GM18867 (cell line): Measurements from ENCODE around the gene CACNA1B.
"Not testable (repeated sequence)": the region's sequence is repeated elsewhere in the genome, so short reads cannot be mapped to it uniquely, and the experiment has no call there.

Experiments used
- ATAC-seq: cut with Tn5 transposase; IDR thresholded peaks from one replicate; pipeline ENCODE4 v1.9.1; 2021; ENCODE audit warnings: mild to moderate bottlenecking, moderate library complexity; ENCODE audit not compliant: unreplicated experiment

CACNA1B gene

DNA sequence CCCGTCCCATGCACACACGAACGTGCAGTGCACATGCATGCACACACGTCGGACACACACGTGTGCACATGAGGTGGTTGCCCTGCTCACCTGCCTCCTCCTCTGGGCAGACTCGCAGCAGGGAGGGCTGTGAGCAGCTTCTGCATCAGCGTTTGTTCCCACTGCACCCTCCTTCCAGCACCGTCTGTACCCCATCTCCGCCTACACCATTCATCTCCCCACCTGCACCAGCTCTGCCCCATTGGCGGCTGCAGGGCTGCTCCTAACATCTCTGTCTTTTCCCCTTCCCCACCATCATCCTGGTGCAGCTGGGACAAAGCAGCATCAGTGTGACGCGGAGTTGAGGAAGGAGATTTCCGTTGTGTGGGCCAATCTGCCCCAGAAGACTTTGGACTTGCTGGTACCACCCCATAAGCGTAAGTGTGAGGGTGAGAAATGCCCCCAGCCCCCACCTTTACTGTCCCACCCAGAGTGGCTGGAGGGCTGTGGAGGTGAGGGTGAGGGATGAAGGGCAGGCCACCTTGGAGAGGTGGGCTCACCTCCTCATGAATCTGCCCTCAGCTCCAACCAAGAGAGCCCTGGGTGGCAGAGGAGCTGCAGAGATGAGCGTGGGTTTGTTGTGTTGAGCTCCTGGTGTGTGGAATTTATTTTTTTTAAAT is 234.6 kb downstream of the CACNA1B start:
- no peak for ATAC-seq

DNA sequence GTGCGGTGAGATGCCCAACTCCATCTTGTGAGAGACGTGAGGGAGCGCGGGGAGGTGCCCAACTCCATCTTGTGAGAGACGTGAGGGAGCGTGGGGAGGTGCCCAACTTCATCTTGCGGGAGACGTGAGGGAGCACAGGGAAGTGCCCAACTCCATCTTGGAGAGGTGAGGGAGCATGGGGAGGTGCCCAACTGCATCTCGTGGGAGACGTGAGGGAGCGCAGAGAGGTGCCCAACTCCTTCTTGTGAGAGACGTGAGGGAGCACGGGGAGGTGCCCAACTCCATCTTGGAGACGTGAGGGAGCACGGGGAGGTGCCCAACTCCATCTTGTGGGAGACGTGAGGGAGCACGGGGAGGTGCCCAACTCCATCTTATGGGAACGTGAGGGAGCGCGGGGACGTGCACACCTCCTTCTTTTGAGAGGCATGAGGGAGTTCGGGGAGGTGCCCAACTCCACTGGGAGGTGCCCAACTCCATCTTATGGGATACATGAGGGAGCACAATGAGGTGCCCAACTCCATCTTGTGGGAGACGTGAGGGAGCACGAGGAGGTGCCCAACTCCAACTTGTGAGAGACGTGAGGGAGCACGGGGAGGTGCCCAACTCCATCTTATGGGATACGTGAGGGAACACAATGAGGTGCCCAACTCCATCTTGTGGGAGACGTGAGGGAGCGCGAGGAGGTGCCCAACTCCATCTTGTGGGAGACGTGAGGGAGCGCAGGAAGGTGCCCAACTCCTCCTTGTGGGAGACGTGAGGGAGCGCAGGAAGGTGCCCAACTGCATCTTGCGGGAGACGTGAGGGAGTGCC is 235.4 kb downstream of the CACNA1B start:
- ATAC-seq = no peak

DNA sequence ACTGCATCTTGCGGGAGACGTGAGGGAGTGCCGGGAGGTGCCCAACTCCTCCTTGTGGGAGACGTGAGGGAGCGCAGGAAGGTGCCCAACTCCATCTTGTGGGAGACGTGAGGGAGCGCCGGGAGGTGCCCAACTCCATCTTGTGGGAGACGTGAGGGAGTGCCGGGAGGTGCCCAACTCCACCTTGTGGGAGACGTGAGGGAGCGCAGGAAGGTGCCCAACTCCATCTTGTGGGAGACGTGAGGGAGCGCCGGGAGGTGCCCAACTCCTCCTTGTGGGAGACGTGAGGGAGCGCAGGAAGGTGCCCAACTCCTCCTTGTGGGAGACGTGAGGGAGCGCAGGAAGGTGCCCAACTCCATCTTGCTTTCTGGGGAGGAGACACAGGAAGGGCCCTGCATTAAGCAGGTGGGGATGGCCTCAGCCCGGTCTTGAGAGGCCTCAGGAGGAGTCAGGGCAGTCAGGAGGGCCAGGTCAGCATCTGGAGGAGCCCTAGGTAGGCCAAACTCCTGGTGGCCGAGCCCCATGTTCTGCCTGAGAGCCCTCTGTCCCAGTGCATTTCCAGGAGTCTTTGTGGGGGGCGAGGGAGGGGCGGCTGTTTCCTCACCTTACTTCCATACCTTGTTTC is 236.2 kb downstream of the CACNA1B start:
- ATAC-seq = not testable (repeated sequence)

DNA sequence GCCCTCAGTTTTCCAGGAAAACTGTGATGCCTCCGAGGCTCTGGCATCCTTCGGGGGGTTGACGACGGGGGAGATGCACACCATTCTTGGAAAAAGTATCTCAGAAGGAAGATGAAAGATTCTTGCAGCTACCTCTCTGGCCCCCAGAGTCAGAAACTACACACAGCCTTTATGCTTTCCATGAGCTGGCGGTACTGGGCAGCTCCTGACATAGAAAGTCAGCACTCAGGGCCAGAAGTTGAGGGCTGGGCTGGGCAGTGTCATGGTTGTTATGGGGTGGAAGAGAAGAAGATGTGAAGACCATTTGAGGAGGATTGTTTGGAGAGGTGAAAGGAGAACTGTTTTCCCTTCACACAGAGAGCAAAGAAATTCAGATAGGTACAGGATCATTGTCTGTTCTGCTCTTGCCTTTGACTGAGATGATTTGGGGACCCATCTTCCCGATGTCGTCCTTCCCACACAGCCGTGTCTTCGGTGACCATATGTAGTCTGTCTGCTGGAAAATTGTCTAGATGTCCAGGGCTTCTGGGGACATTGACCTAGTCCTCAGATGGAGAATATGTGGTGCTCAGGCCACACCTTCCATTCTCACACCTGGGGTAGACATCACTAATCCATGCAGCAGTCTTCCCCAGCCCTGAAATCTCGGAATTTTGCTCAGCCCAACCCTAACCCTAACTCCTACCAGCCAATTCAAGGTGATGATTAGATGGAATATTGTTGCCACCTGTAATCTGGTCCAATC is 237.1 kb downstream of the CACNA1B start:
- ATAC-seq = no peak

DNA sequence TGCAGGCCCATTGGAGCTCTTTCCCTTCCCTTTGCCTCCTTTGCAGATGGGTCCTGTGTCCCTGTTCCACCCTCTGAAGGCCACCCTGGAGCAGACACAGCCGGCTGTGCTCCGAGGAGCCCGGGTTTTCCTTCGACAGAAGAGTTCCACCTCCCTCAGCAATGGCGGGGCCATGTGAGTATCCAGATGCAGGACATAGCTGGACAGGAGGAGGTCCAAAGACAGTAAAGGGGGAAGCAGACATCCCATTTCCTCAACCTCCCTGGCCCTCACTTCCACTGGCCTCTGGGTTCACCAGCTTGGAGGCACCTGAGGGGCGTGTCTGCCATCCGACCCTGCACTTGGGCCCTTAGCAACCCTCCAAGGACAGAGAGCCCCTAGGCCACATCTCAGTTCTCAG is 237.9 kb downstream of the CACNA1B start:
- no peak for ATAC-seq

DNA sequence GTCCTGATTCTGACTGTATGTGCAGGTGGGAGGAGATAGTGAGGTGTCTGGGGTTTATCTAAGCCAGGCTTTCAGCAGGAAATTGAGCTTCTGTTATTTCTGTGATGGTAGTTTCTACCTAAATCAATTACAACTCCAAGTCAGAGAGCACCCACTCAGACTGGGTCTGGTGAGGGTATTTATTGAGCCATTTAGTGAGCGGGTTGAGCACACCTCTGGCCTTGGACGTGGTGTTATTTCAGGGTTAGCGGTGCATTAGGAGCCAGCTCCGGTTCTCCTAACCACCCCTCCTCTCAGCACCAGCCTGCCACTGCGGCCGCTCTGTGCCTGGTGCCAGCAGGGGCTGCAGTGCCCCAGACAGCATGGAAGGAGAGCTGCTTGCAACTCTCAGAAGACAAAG is 238.9 kb downstream of the CACNA1B start:
- no peak for ATAC-seq

DNA sequence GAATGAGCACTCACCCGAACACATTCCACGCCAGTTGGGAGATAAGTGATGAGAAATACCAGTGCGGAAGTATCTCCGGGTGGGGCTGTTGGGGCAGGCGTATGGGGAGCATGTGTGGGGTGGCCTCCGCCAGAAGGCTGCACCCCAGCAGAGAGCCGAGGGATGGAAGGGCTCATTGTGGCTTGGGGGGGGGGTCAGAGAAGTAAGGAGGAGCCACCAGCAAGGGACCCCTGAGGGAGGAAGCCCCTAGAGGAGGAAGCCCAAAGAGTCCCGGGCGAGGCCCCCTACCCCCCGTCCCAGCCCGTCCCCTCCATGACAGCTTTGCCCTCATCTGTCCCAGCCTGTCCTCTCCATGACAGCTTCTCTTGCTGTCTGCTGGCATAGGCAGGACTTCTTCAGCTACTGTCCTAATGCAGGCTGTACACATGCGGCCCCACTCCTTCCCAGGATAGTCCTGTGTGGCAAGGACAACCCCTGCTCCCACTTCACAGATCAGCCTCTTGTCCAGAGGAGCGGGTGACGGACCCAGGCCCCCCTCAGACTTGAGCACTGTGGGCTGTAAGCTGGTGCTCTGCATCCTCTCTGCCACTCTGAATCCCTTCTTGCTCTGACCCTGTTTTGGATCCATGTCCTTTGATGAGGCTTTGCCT is 239.6 kb downstream of the CACNA1B start:
- no peak for ATAC-seq

DNA sequence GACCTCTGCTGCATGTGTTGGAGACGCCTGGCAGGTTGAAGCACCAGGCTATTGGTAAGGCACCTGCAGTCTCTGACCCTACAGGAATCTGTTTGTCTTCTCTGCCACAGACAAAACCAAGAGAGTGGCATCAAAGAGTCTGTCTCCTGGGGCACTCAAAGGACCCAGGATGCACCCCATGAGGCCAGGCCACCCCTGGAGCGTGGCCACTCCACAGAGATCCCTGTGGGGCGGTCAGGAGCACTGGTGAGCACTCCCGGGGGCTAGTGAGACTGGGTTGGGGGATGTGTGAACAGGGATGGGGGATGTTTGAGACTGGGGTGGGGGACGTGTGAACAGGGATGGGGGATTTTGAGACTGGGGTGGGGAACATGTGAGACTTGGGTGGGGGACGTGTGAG is 240.3 kb downstream of the CACNA1B start:
- ATAC-seq = no peak

DNA sequence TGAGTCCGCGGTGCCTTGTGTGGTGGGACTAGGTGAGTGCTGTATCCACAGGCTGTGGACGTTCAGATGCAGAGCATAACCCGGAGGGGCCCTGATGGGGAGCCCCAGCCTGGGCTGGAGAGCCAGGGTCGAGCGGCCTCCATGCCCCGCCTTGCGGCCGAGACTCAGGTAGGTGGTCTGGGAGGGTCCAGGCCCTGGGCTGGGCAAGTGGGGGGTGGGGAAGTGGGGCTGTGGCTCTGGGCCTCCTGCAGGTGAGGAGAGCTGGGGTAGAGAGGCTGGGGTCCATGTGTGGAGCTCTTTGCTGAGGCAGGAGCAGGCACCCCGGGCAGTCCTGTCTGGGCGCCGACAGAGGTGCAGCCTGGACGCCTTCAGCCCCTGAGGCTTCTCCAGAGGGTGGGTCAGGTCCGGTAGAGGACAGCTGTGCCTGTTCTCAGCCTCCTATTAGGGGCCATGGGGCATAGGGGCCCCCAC is 241.1 kb downstream of the CACNA1B start:
- no peak for ATAC-seq

DNA sequence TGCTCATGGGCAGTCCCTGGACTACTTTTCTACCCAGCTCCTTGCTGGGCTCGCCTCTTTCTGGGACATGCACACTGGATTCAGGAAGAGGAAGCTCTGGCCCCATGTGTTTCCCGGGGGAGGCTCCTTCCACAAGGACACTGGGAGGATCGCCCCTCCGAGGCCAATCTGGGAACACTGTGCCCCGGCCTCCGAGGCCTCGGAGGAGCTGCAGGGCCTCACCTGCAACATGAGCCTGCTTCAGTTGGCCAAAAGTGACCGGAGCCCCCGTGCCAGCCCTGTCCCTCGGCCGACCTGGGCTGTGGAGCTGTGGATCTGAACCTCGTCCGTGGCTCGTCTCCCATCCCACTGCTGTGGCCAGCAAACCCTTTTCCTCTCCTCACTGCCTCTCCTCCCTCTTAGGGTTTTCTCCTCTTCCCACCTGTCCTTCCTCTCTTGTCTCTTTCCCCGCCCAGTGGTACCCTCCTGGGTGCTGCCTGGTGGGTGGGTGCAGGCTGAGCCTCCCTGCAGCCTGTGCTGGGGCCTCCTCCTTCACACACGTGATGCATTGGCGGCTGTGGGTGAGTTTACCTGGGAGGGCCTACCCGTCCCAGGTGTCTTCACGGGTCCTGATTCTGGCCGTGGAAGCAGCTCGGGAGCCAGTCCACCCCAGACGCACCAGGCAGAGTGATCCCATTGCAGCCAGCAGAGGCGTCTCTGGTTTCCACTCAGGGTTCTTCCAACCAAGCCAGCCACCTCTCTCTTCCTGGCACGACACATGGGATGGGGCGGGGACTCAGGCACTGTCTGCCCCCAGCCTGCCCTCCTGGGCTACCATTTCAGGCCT is 241.8 kb downstream of the CACNA1B start:
- no peak for ATAC-seq

DNA sequence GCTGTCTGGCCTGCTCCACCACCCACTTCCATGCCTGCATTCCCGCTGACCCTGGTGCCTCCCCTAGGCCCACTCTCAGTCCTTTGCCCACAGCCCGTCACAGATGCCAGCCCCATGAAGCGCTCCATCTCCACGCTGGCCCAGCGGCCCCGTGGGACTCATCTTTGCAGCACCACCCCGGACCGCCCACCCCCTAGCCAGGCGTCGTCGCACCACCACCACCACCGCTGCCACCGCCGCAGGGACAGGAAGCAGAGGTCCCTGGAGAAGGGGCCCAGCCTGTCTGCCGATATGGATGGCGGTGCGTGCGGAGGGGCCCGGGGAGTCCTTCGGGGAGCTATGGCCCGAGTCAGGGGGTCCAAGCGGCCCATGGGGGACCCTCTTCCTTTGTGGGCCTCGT is 242.5 kb downstream of the CACNA1B start:
- ATAC-seq = no peak

DNA sequence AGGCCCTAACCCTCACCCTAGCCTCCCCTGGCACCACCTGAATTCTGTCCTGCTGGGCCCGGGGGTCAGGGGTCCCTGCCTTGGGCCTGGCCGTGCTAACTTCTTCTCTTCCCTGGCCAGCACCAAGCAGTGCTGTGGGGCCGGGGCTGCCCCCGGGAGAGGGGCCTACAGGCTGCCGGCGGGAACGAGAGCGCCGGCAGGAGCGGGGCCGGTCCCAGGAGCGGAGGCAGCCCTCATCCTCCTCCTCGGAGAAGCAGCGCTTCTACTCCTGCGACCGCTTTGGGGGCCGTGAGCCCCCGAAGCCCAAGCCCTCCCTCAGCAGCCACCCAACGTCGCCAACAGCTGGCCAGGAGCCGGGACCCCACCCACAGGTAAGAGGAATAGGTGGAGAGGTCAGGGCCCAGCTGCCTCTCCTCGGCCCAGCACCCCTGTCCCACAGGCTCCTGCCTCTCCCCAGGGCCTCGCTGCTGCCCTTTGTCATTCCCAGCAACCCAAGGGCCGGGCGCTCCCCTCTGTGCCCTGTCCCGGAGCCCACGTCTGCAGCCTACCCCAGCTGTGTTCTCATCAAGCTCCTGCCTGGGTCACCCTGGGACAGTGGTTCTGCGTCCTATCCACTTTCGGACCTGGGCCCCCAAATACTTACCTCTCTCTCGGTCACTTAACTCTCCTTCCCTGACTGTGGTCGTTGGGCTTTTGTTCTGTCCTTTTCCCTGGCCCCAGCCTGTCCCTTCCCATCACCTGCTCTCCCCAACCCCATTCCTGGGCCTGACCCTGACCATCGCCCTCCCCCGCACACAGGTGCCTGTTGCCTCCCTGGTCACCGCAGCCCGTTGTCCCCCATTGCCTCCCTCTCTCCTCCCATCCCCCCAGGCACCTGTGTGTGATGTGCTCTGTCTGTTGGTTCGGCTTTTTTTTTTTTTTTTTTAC is 243.2 kb downstream of the CACNA1B start:
- no peak for ATAC-seq

DNA sequence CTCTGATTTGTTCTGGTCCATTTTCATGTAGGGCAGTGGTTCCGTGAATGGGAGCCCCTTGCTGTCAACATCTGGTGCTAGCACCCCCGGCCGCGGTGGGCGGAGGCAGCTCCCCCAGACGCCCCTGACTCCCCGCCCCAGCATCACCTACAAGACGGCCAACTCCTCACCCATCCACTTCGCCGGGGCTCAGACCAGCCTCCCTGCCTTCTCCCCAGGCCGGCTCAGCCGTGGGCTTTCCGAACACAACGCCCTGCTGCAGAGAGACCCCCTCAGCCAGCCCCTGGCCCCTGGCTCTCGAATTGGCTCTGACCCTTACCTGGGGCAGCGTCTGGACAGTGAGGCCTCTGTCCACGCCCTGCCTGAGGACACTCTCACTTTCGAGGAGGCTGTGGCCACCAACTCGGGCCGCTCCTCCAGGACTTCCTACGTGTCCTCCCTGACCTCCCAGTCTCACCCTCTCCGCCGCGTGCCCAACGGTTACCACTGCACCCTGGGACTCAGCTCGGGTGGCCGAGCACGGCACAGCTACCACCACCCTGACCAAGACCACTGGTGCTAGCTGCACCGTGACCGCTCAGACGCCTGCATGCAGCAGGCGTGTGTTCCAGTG is 244.0 kb downstream of the CACNA1B start:
- ATAC-seq = no peak

DNA sequence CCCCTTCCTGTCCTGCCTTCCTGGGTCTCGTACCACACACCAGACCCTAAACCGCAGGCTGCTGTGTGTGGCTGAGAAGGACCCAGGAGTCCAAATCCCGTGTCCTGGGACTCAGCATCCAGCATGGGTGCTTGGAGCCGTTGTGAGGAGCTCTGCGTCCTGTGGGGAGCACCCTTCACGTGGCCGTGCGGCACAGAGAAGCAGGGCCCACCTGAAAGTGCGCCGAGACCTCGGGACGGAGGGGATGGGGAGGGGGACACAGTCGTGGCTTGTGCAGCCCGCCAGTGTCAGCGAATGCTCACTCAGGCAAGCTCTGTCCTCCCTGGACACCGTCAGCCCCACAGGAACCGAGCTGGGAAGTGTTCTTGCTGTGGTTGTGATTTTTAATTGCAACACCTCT is 244.6 kb downstream of the CACNA1B start:
- ATAC-seq = no peak

DNA sequence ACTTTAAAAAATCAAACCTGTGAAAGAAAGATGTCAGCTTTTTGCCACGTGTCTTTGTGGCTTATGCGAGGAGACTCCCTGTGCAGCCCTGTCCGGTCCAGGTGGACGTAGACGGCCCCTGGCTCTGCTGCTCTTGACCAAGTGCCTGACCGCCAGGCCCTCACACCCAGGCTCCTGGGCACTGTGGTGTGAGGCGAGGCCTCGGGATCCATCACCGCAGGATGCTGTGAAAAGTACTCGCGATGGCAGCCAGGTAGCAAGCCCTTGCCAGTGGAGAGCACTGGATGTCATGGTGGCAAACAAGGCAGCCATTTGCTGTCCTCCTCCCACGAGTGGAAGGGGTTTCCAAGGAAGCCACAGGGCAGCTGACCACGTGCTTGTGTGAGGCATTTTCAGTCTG is 245.1 kb downstream of the CACNA1B start:
- no peak for ATAC-seq

DNA sequence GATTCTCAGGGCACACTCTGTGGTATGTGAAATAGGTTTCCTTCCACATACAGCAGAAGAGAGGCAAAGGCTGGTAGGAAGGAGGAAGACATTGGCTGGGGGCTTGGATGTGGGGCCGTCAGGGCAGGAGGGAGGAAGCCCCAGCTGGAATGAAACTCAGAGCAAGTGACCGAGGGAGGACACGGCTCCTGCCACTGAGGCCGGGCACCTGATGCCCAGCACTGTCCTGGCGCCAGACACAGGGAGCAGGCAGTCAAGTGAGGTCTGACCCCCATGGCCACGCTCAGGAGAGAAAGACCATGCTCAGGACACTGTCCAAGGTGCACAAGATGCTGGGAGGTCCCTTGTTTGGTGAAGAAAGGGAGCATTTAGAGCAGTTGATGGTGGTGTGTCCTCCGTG is 245.5 kb downstream of the CACNA1B start:
- no peak for ATAC-seq

DNA sequence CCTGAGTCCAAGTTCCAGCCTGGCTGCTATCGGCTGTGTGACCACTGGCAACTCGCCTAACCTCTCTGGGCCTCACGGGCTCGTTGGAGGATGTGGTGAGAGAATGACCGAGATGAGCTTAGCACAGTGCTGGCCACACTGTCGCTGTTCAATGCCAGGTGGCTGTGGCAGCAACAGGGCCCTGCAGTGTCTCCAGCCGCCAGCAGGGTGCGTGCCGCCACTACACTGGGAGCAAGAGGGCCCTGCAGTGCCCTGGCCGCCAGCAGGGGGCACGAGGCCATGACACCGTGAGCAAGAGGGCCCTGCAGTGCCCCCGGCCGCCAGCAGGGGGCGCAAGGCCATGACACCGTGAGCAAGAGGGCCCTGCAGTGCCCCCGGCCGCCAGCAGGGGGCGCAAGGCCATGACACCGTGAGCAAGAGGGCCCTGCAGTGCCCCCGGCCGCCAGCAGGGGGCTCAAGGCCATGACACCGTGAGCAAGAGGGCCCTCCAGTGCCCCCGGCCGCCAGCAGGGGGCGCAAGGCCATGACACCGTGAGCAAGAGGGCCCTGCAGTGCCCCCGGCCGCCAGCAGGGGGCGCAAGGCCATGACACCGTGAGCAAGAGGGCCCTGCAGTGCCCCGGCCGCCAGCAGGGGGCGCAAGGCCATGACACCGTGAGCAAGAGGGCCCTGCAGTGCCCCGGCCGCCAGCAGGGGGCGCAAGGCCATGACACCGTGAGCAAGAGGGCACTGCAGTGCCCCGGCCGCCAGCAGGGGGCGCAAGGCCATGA is 248.7 kb downstream of the CACNA1B start:
- ATAC-seq = peak; percentile 98
